ENCODE results near the gene PISD. TPM values are rescaled to one million over a fixed set of nuclear protein-coding genes. Genes with fewer than 3 reads are reported as not detected.

The PISD gene
- total and polyA plus RNA-seq, 2 of the 8 experiments (the other 6 are each of a cell fraction or from before 2014, with no cell fraction given) = 47.8 to 48.2 TPM

GRCh38 chr22:31662668-31663037, 638 bp upstream of the PISD start:
- Histone ChIP-seq H4K8ac (ENCODE audit: extremely low read depth, insufficient read depth, low read length) (peak overlapping the region; percentile 41; the same call in 1 of the 2 replicates), H2BK15ac (ENCODE audit: low read length) (no peak overlapping the region), H3K23me2 (ENCODE audit: low read depth, low read length) (peaks cover 8% of the 10 kb centered on the region), H2BK20ac (ENCODE audit: low read length) (no peak overlapping the region), H3K9ac (replicated peaks in 1 of 4; ENCODE audit: extremely low read depth in 1 of 4, low read depth in 3 of 4, low read length in 3 of 4) (no peak overlapping the region; a peak in 1 of 7 replicates), H2AFZ (ENCODE audit: low read length) (peak overlapping the region; percentile 96), H3K4ac (replicated peaks; ENCODE audit: insufficient read length, low read depth, low read length) (no peak overlapping the region), H3K79me1 (ENCODE audit: low read depth, low read length) (peaks cover 3% of the 10 kb centered on the region; the same call in 1 of the 2 replicates), H3K36me3 (ENCODE audit: control insufficient read depth in 2 of 4, insufficient read depth in 4 of 4, low read length in 3 of 4) (no peaks in the 10 kb centered on the region), H2BK120ac (replicated peaks; ENCODE audit: low read depth, low read length) (no peak overlapping the region), H3K27me3 (replicated peaks in 1 of 4; ENCODE audit: control insufficient read depth in 3 of 4, extremely low read depth in 1 of 4, insufficient read depth in 3 of 4, low read length in 3 of 4) (no peaks in the 10 kb centered on the region), H3K14ac (ENCODE audit: insufficient read length) (no peak overlapping the region), H4K91ac (replicated peaks; ENCODE audit: insufficient read length, low read length) (no peak overlapping the region), H3K9me3 (ENCODE audit: insufficient read depth in 2 of 2, low read depth in 1 of 2, low read length in 1 of 2) (no peaks in the 10 kb centered on the region), H4K5ac (ENCODE audit: insufficient read length, low read depth, low read length) (no peak overlapping the region), H3K23ac (ENCODE audit: insufficient read length) (no peak overlapping the region), H3K27ac (ENCODE audit: low read depth, low read length) (peak overlapping the region; percentile 40), H3K4me2 (ENCODE audit: insufficient read depth in 1 of 2, low read depth in 2 of 2, low read length in 2 of 2) (peak overlapping the region; percentile 68 to 80), H3K56ac (replicated peaks; ENCODE audit: insufficient read length, low read depth, low read length) (no peak overlapping the region), H2AK5ac (ENCODE audit: low read depth, low read length) (no peak overlapping the region), H2BK12ac (ENCODE audit: low read depth, low read length) (peak overlapping the region; percentile 21; the same call in 1 of the 2 replicates), H3K18ac (ENCODE audit: extremely low read depth, low read length) (peak overlapping the region; percentile 33; the same call in 1 of the 2 replicates), H4K20me1 (replicated peaks in 1 of 2; ENCODE audit: control insufficient read depth in 1 of 2, insufficient read depth in 2 of 2, low read length in 2 of 2) (peaks cover 5 to 7% of the 10 kb centered on the region in 2 experiments), H3K4me1 (replicated peaks in 1 of 4; ENCODE audit: control insufficient read depth in 3 of 4, insufficient read depth in 4 of 4, low read length in 3 of 4) (peaks cover 3 to 7% (median 7%) of the 10 kb centered on the region in 4 experiments; a peak in 5 of 7 replicates), H3K79me2 (ENCODE audit: control insufficient read depth in 1 of 2, insufficient read depth in 2 of 2, low read length in 2 of 2) (peaks cover 23 to 43% of the 10 kb centered on the region in 2 experiments), H2BK5ac (ENCODE audit: low read depth, low read length) (peak overlapping the region; percentile 3; the same call in 1 of the 2 replicates), H3K4me3 (ENCODE audit: extremely low read depth in 1 of 4, insufficient read depth in 2 of 4, low read depth in 3 of 4, low read length in 4 of 4) (peak overlapping the region; percentile 51 to 97 (median 90))
- POLR2A ChIA-PET (ENCODE audit: partially characterized antibody) = interaction anchor here (0.6 to 3.8 kb wide), 15 partner anchors 9 to 335 kb away, joined by 3 to 24 read pairs (median 3); partner anchors contain the start of gene DEPDC5
- FAIRE-seq (no peak), DNase-seq (ENCODE audit: low read depth in 1 of 2, low spot score in 2 of 2) (no peak)
- 77% methylated on average over 8 of the region's 8 CpGs; no CpG with 5 or more reads in 1 of the 2 experiments for WGBS, 2 experiments (ENCODE audit: extremely low coverage in 1 of 2, insufficient coverage in 1 of 2, insufficient read length in 1 of 2, insufficient replicate concordance in 2 of 2, low coverage in 1 of 2, low lambda C conversion rate in 2 of 2, missing lambda C conversion rate in 1 of 2)
- TF ChIP-seq KDM1A (IDR thresholded peaks at IDR 0.05; ENCODE audit: borderline replicate concordance, low read length) (0 out of 2 replicates have a peak, but pooled peaks have one; percentile 12), SIX5 (IDR thresholded peaks at IDR 0.05; ENCODE audit: low read depth, low read length) (no peak)
- CTCF ChIA-PET (ENCODE audit: partially characterized antibody) = interaction anchor here (0.6 to 3.4 kb wide), 7 partner anchors 14 to 573 kb away, joined by 3 to 15 read pairs (median 4); no protein-coding TSS in a partner anchor

Data from H1 (cell line).